ENCODE results near the gene MDH2.

GRCh38 chr7:76050545-76050944, 2.6 kb downstream of the MDH2 start:
- no peak for TF ChIP-seq CTCF (conservative IDR thresholded peaks at IDR 0.05 in 1 of 2, IDR thresholded peaks at IDR 0.05 in 1 of 2; ENCODE audit: low read depth in 1 of 2, low read length in 2 of 2)
- no peak for TF ChIP-seq EZH2 (IDR thresholded peaks at IDR 0.05; ENCODE audit: low read length, missing control alignments)

Data from fibroblast of lung (primary cell).